LHCN-M2 (cell line): ENCODE results near the gene EML2. TPM values are rescaled to one million over a fixed set of nuclear protein-coding genes. Genes with fewer than 3 reads are reported as not detected.

Source experiments
- total RNA-seq: library from RNA; depleted of rRNA; stranded (reverse); fragments of >200 nt; gene quantifications from 2 replicates; pipeline ENCODE4 v1.2.3, GENCODE V29; 2014; rRNA removed

Gene EML2
- total RNA-seq, 1 experiment from 2014 or later = 20.1 TPM

Other genes with a start within 250 kb of the EML2 start
- gene PPP1R13L, start 234.3 kb downstream of the EML2 start, total RNA-seq = 0.64 and 0.92 TPM in 2 replicates
- 21.4 and 24.6 TPM in 2 replicates for gene POLR1G, start 232.8 kb downstream of the EML2 start, total RNA-seq
- gene ERCC1, start 215.5 kb downstream of the EML2 start, total RNA-seq = 132 and 148 TPM in 2 replicates
- 0.32 and 0.34 TPM in 2 replicates for gene FOSB, start 171.4 kb downstream of the EML2 start, total RNA-seq
- 22.9 and 39.7 TPM in 2 replicates for gene RTN2, start 142.3 kb downstream of the EML2 start, total RNA-seq
- 1.7 and 2.4 TPM in 2 replicates for gene PPM1N, start 141.0 kb downstream of the EML2 start, total RNA-seq
- gene VASP, start 131.9 kb downstream of the EML2 start, total RNA-seq = 102 and 127 TPM in 2 replicates
- gene OPA3, start 54.6 kb downstream of the EML2 start, total RNA-seq = 13.7 and 18.2 TPM in 2 replicates
- not detected in 2 replicates for gene GPR4, start 37.2 kb downstream of the EML2 start, total RNA-seq
- not detected in 2 replicates for gene GIPR, start 28.8 kb upstream of the EML2 start, total RNA-seq
- 208 and 273 TPM in 2 replicates for gene SNRPD2, start 52.6 kb upstream of the EML2 start, total RNA-seq
- 12.8 and 16.6 TPM in 2 replicates for gene QPCTL, start 53.3 kb upstream of the EML2 start, total RNA-seq
- 8.4 and 11.5 TPM in 2 replicates for gene FBXO46, start 91.5 kb upstream of the EML2 start, total RNA-seq
- not detected in 2 replicates for gene MEIOSIN, start 94.0 kb upstream of the EML2 start, total RNA-seq
- gene SIX5, start 129.9 kb upstream of the EML2 start, total RNA-seq = 7.9 and 8.7 TPM in 2 replicates
- gene DMPK, start 143.1 kb upstream of the EML2 start, total RNA-seq = 90.8 and 121 TPM in 2 replicates
- 34.0 and 36.4 TPM in 2 replicates for gene DMWD, start 153.4 kb upstream of the EML2 start, total RNA-seq
- gene RSPH6A, start 175.9 kb upstream of the EML2 start, total RNA-seq = 0.11 TPM in 1 of 2 replicates, not detected in the other
- gene SYMPK, start 223.8 kb upstream of the EML2 start, total RNA-seq = 35.9 and 45.6 TPM in 2 replicates
- not detected in 2 replicates for gene FOXA3, start 224.9 kb upstream of the EML2 start, total RNA-seq
- gene IRF2BP1, start 246.7 kb upstream of the EML2 start, total RNA-seq = 40.1 and 42.8 TPM in 2 replicates